ENCODE measurements around the gene FFAR4.

The FFAR4 gene

GRCh38 chr10:93572606-93573005 lies 6.1 kb downstream of the FFAR4 start:
- no peak for DNase-seq (ENCODE audit: low spot score)

GRCh38 chr10:93573051-93573909 lies 6.8 kb downstream of the FFAR4 start:
- peak; percentile 34 for DNase-seq (ENCODE audit: low spot score)

GRCh38 chr10:93573924-93574323 lies 7.5 kb downstream of the FFAR4 start:
- DNase-seq (ENCODE audit: low spot score), result no peak

- DNase-seq (ENCODE audit: low spot score), result no peak
Observed at GRCh38 chr10:93576888-93577287, 10.4 kb downstream of the FFAR4 start.

- no peak for DNase-seq (ENCODE audit: low spot score)
Observed at GRCh38 chr10:93577565-93577964, 11.1 kb downstream of the FFAR4 start.

GRCh38 chr10:93579089-93579488 lies 12.6 kb downstream of the FFAR4 start:
- no peak for DNase-seq (ENCODE audit: low spot score)

GRCh38 chr10:93579985-93580711 lies 13.7 kb downstream of the FFAR4 start:
- no peak for DNase-seq (ENCODE audit: low spot score)

- DNase-seq (ENCODE audit: low spot score), result peak; percentile 34
Observed at GRCh38 chr10:93580828-93581227, 14.4 kb downstream of the FFAR4 start.

GRCh38 chr10:93584445-93584844 lies 18.0 kb downstream of the FFAR4 start:
- no peak for DNase-seq (ENCODE audit: low spot score)

GRCh38 chr10:93589648-93590562 lies 23.4 kb downstream of the FFAR4 start:
- DNase-seq (ENCODE audit: low spot score), result no peak

- DNase-seq (ENCODE audit: low spot score), result no peak
Observed at GRCh38 chr10:93590638-93591037, 24.2 kb downstream of the FFAR4 start.

GRCh38 chr10:93591065-93591808 lies 24.8 kb downstream of the FFAR4 start:
- no peak for DNase-seq (ENCODE audit: low spot score)

GRCh38 chr10:93593254-93593653 lies 26.8 kb downstream of the FFAR4 start:
- no peak for DNase-seq (ENCODE audit: low spot score)

GRCh38 chr10:93593749-93594148 lies 27.3 kb downstream of the FFAR4 start:
- DNase-seq (ENCODE audit: low spot score), result no peak

GRCh38 chr10:93594518-93594917 lies 28.1 kb downstream of the FFAR4 start:
- DNase-seq (ENCODE audit: low spot score), result no peak

- DNase-seq (ENCODE audit: low spot score), result no peak
Observed at GRCh38 chr10:93595378-93596161, 29.1 kb downstream of the FFAR4 start.

GRCh38 chr10:93596539-93596938 lies 30.1 kb downstream of the FFAR4 start:
- no peak for DNase-seq (ENCODE audit: low spot score)

GRCh38 chr10:93597075-93597599 lies 30.7 kb downstream of the FFAR4 start:
- no peak for DNase-seq (ENCODE audit: low spot score)

GRCh38 chr10:93598157-93598556 lies 31.7 kb downstream of the FFAR4 start:
- DNase-seq (ENCODE audit: low spot score), result no peak

GRCh38 chr10:93599335-93599734 lies 32.9 kb downstream of the FFAR4 start:
- no peak for DNase-seq (ENCODE audit: low spot score)

Measured in putamen (tissue), 1 donor.